GM21526 (cell line): ENCODE data around the gene ADAM22.

ENCODE experiments used
- ATAC-seq: cut with Tn5 transposase; IDR thresholded peaks from one replicate; pipeline ENCODE4 v1.9.1; 2021; ENCODE audit warnings: moderate library complexity; ENCODE audit not compliant: unreplicated experiment, low FRiP score

ADAM22 gene

DNA sequence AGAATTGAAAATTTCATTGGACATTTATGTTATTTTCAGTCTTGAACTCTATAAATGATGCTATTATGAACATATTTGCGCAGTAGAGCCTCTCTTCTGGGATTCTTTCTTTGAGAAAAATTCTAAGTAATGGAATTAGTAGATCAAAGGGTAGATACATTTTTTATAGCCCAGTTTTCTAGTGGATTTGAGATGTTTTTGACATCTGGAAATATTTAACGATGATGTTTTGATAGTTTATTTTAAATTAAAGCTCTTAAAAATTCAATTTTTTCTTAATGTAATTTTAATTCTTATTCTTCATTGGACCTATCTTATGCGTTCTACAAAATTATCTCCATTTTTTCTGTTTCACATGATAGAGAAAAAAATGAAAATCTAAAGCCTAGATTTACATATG is 103.0 kb downstream of the ADAM22 start:
- ATAC-seq = no peak

DNA sequence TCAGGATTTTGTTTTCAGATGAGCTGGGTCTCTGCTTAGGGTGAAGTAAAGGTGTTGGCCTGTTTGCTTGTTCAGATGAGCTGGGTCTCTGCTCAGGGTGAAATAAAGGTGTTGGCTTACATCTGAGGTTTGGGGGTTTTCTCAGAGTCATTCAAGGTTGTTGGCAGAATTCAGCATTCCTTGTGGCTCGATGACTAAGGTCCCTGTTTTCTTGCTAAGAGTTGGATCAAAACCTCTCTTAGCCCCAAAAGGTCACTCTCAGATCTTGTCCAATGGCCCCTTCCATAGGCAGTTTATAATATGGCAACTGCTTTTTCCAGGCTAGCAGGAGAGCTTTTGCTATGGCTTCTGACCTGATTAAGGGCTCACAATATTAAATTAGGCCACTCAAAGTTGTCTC is 106.6 kb downstream of the ADAM22 start:
- no peak for ATAC-seq

- no peak for ATAC-seq
Observed at GRCh38 chr7:88041583-88041982, 107.5 kb downstream of the ADAM22 start.

GRCh38 chr7:88042157-88042556 is 108.1 kb downstream of the ADAM22 start:
- ATAC-seq = no peak

DNA sequence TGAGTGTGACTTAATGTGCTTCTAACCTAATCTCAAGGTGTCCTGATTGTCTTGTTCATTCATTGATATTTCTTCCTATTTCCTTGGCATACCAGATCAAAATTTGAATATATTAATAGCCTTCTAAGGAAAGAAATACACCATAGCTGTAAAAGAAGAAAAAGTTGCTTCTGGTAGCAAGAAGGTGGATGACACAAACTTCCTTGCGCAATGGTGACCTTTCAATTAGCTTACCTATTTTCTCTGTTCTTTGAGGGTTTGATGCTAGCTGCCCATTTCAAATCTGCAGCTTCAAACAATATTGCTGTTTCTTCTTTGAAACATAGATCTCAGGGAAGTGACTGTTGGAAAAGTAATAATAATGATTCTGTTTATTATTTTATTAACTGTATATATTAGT is 108.8 kb downstream of the ADAM22 start:
- no peak for ATAC-seq

DNA sequence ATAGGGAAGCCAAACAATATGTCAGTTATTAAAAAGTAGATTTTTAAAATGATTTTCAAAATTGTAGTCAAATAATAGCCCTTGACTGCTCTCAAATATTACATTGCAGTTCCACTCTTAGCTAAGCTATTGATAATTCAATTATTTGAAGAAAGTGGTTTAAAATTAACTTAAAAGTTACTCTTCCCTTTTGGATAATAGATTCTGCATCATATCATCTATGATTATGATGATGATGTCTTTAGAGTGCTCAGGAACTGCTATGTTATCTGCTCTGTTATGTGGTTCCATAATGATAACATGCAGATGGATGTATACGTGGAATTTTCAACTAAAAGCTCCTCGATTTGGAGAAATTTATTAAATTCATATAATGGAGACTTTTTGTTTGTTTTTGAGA is 110.0 kb downstream of the ADAM22 start:
- no peak for ATAC-seq

- no peak for ATAC-seq
Observed at GRCh38 chr7:88046839-88047573, 113.0 kb downstream of the ADAM22 start.

GRCh38 chr7:88057655-88058054 is 123.6 kb downstream of the ADAM22 start:
- no peak for ATAC-seq

DNA sequence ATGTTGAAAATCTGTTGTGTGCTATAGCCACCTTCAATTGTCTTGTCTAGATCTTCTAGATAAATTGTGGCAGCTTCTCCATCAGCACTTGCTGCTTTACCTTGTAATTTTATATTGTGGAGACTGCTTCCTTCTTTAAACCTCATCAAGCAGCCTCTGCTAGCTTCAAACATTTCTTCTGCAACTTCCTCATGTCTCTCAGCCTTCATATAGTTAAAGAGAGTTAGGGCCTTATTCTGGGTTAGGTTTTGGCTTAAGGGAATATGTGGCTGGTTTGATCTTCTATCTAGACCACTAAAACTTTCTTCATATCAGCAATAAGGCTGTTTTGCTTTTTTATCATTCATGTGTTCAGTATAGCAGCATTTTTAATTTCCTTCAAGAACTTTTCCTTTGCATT is 128.2 kb downstream of the ADAM22 start:
- ATAC-seq = no peak

- ATAC-seq = no peak
Observed at GRCh38 chr7:88069093-88069492, 135.0 kb downstream of the ADAM22 start.

- peak; percentile 74 for ATAC-seq
Observed at GRCh38 chr7:88071994-88072714, 138.1 kb downstream of the ADAM22 start.

- ATAC-seq = peak; percentile 33
Observed at GRCh38 chr7:88072715-88073055, 138.6 kb downstream of the ADAM22 start.

- ATAC-seq = no peak
Observed at GRCh38 chr7:88073626-88074025, 139.6 kb downstream of the ADAM22 start.

- ATAC-seq = no peak
Observed at GRCh38 chr7:88075216-88075615, 141.2 kb downstream of the ADAM22 start.

DNA sequence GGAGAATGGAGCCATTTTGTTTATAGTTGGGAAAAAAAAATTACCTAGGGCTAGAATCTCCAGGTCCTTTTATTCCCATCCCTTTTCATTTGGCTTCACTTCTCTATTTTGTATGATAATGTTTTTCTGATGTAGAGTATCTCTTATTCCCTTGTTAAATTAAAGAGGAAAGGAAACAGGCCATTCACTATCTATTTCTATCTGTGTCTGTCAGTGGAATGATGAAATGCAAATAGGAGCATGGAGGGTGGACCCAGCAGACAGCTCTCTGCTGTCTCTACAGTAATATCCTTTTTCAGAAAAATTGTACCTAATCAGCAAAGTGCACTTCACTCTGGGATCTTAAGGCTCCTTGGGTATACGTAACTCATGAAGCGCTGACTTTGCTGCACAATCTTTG is 149.8 kb downstream of the ADAM22 start:
- no peak for ATAC-seq

DNA sequence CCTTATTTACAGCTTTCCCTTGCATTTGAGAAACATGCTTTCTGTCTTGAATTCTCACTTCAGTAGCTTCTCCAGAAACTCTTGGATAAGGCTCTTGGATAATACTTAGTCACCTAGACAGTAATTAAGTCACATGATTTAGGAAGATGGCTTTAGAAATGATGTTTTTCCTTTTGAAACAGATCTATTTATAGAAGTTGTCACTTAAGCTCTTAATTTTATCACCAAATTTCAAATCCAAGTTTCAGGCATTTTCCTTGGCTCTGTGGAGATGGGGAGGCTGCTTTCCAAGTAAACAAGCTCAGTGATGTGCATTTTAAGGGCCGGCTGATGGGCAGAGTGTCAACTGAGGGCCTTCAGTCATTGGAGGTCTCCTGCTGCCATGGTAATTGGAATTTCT is 155.5 kb downstream of the ADAM22 start:
- ATAC-seq = no peak

GRCh38 chr7:88090240-88090639 is 156.2 kb downstream of the ADAM22 start:
- no peak for ATAC-seq

DNA sequence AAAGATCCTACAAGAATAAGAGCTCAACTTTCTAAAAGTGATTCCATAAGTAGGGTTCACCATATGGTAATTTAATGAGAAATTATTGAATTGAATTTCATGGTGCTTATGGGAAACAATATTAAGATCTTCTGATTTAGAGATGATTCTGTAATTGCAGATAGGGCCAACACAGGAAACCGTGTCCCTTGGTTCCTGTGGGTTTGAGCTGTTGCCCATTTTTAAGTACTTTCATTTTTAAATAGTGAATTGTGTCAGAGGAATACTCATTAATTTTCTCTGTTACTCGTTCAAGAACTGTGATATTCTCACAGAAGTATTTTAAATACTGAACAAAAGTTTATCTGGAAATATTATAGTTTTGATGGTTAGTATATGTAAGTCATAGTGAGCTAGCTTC is 156.6 kb downstream of the ADAM22 start:
- ATAC-seq = no peak

- no peak for ATAC-seq
Observed at GRCh38 chr7:88091988-88092675, 158.1 kb downstream of the ADAM22 start.

- no peak for ATAC-seq
Observed at GRCh38 chr7:88092676-88092999, 158.6 kb downstream of the ADAM22 start.

GRCh38 chr7:88101769-88102168 is 167.7 kb downstream of the ADAM22 start:
- peak; percentile 73 for ATAC-seq

- ATAC-seq = no peak
Observed at GRCh38 chr7:88102675-88103074, 168.6 kb downstream of the ADAM22 start.
